Muscle of leg (tissue), 16 donors: Measurements from ENCODE around the gene BCAS1. TPM values are rescaled to one million over a fixed set of nuclear protein-coding genes. Genes with fewer than 3 reads are reported as not detected.
A peak's percentile ranks its signal among the peaks of the same experiment; 100 is the strongest.

Experiments used
- DNase-seq: peaks from one replicate; pipeline ENCODE4 v3.0.0; 2013
- H3K27ac ChIP-seq: one replicate; pipeline ENCODE4 v1.5.1; 2013; ENCODE audit warnings: mild to moderate bottlenecking, low read length, control low read depth
- H3K27me3 ChIP-seq: one replicate; pipeline ENCODE4 v1.6.1; 2013; ENCODE audit warnings: low read length; ENCODE audit not compliant: control insufficient read depth, insufficient read depth
- H3K36me3 ChIP-seq: one replicate; pipeline ENCODE4 v1.6.1; 2013; ENCODE audit warnings: low read length; ENCODE audit not compliant: control insufficient read depth, insufficient read depth
- H3K4me1 ChIP-seq: one replicate; pipeline ENCODE4 v1.6.1; 2013; ENCODE audit warnings: low read length; ENCODE audit not compliant: control insufficient read depth, insufficient read depth
- H3K4me3 ChIP-seq: one replicate; pipeline ENCODE4 v1.5.1; 2013; ENCODE audit warnings: low read length, control low read depth
- H3K9me3 ChIP-seq: replicated peaks from 2 replicates; pipeline ENCODE4 v1.6.1; 2013; ENCODE audit warnings: low read depth, low read length; ENCODE audit not compliant: control insufficient read depth
- WGBS: methylation state at CpG from one replicate; pipeline ENCODE4 v1.1.5; 2013; ENCODE audit warnings: missing lambda C conversion rate; ENCODE audit not compliant: insufficient coverage; 5-methylcytosine and 5-hydroxymethylcytosine counted together
- long read RNA-seq, 11 donors: transcript quantifications; one replicate each; lab custom pipeline, GENCODE V29; 2026
- polyA plus RNA-seq, 8 donors: library from polyadenylated mRNA; unstranded; fragments of 120-200 nt; gene quantifications; one replicate each; pipeline versions ENCODE4 v1.2.1 to v1.2.3, GENCODE V29; 2013; ENCODE audit warnings: inconsistent platforms in 1 of 8, low replicate concordance in 1 of 8; ENCODE audit not compliant: insufficient read length in 8 of 8, insufficient read depth in 1 of 8
- total RNA-seq: library from RNA; stranded (reverse); fragments of 120-200 nt; gene quantifications from one replicate; pipeline ENCODE4 v1.2.4, GENCODE V29; 2013

BCAS1 gene
- total RNA-seq (2.6 TPM), polyA plus RNA-seq (10 to 100 TPM in 1 of 8 donors, 1 to 10 TPM in 7; 4.3 to 11.4 (median 5.6) TPM)
- long read RNA-seq, donor 1, result 0 reads
- long read RNA-seq, donor 2, result 0 reads
- long read RNA-seq, donor 3, result 0 reads
- long read RNA-seq, donor 4, partial matches to known transcripts, result 9 of 9 reads
- long read RNA-seq, donor 4, other reads (novel, unspliced or antisense), result 0 of 9 reads
- long read RNA-seq, donor 5, result 0 reads
- long read RNA-seq, donor 6, partial matches to known transcripts, result 0 of 5 reads
- long read RNA-seq, donor 6, other reads (novel, unspliced or antisense), result 5 of 5 reads
- long read RNA-seq, donor 7, result 0 reads
- long read RNA-seq, donor 8, result 0 reads
- long read RNA-seq, donor 9, partial matches to known transcripts, result 0 of 6 reads
- long read RNA-seq, donor 9, other reads (novel, unspliced or antisense), result 6 of 6 reads
- long read RNA-seq, donor 10, result 0 reads
- long read RNA-seq, donor 11, result 0 reads

- WGBS, result 59% methylated on average over 9 of the region's 11 CpGs
- Histone ChIP-seq H3K27me3 (no peaks in the 10 kb centered on the region), H3K36me3 (no peaks in the 10 kb centered on the region), H3K27ac (no peak within 1 kb of the TSS), H3K4me1 (no peaks in the 10 kb centered on the region), H3K9me3 (no peaks in the 10 kb centered on the region), H3K4me3 (no peak within 1 kb of the TSS)
- no peak for DNase-seq
Observed at GRCh38 chr20:54070187-54070987, at the start of gene BCAS1. Gene BCAS1 (minus strand): TSS chr20:54070594. CDS start chr20:54058718, 11,876 bp downstream.

- H3K27me3 ChIP-seq, result no peaks in the 10 kb centered on the region
- WGBS, result 100% methylated on average over 1 of the region's 2 CpGs
- H3K4me3 ChIP-seq, result no peak overlapping the region
- H3K36me3 ChIP-seq, result no peaks in the 10 kb centered on the region
- H3K27ac ChIP-seq, result no peak overlapping the region
- H3K4me1 ChIP-seq, result no peaks in the 10 kb centered on the region
- no peaks in the 10 kb centered on the region for H3K9me3 ChIP-seq
- no peak for DNase-seq
Observed at GRCh38 chr20:54119744-54120143, 49.4 kb upstream of the BCAS1 start.

GRCh38 chr20:54118220-54119001, 48.0 kb upstream of the BCAS1 start:
- no peak for DNase-seq
- H3K4me1 ChIP-seq, result no peaks in the 10 kb centered on the region
- no peak overlapping the region for H3K4me3 ChIP-seq
- no peaks in the 10 kb centered on the region for H3K27me3 ChIP-seq
- H3K9me3 ChIP-seq, result no peaks in the 10 kb centered on the region
- no CpG with 5 or more reads among the region's 9 CpGs for WGBS
- H3K36me3 ChIP-seq, result no peaks in the 10 kb centered on the region
- no peak overlapping the region for H3K27ac ChIP-seq

- no peak for DNase-seq
- H3K4me3 ChIP-seq, result no peak overlapping the region
- H3K27me3 ChIP-seq, result no peaks in the 10 kb centered on the region
- H3K27ac ChIP-seq, result no peak overlapping the region
- 100% methylated on average over 2 of the region's 4 CpGs for WGBS
- no peaks in the 10 kb centered on the region for H3K4me1 ChIP-seq
- no peaks in the 10 kb centered on the region for H3K9me3 ChIP-seq
- H3K36me3 ChIP-seq, result no peaks in the 10 kb centered on the region
Observed at GRCh38 chr20:54116550-54117235, 46.3 kb upstream of the BCAS1 start.

GRCh38 chr20:54115172-54115854, 44.9 kb upstream of the BCAS1 start:
- 63% methylated on average over 14 of the region's 15 CpGs for WGBS
- Histone ChIP-seq H3K27ac (no peak overlapping the region), H3K27me3 (no peaks in the 10 kb centered on the region), H3K4me3 (no peak overlapping the region), H3K9me3 (no peaks in the 10 kb centered on the region), H3K36me3 (no peaks in the 10 kb centered on the region), H3K4me1 (no peaks in the 10 kb centered on the region)
- DNase-seq, result peak; percentile 17

- H3K4me1 ChIP-seq, result no peaks in the 10 kb centered on the region
- WGBS, result 58% methylated on average over 2 of the region's 2 CpGs
- no peaks in the 10 kb centered on the region for H3K9me3 ChIP-seq
- H3K27me3 ChIP-seq, result no peaks in the 10 kb centered on the region
- no peak overlapping the region for H3K27ac ChIP-seq
- no peak for DNase-seq
- H3K4me3 ChIP-seq, result no peak overlapping the region
- H3K36me3 ChIP-seq, result no peaks in the 10 kb centered on the region
Observed at GRCh38 chr20:54114109-54114508, 43.7 kb upstream of the BCAS1 start.

- Histone ChIP-seq H3K9me3 (no peaks in the 10 kb centered on the region), H3K27me3 (no peaks in the 10 kb centered on the region), H3K4me3 (no peak overlapping the region), H3K4me1 (no peaks in the 10 kb centered on the region), H3K36me3 (no peaks in the 10 kb centered on the region), H3K27ac (no peak overlapping the region)
- 100% methylated on average over 2 of the region's 2 CpGs for WGBS
- no peak for DNase-seq
Observed at GRCh38 chr20:54113566-54113965, 43.2 kb upstream of the BCAS1 start.

- no peaks in the 10 kb centered on the region for H3K27me3 ChIP-seq
- DNase-seq, result no peak
- no peaks in the 10 kb centered on the region for H3K9me3 ChIP-seq
- no peak overlapping the region for H3K27ac ChIP-seq
- no peak overlapping the region for H3K4me3 ChIP-seq
- no peaks in the 10 kb centered on the region for H3K4me1 ChIP-seq
- 100% methylated on average over 1 of the region's 4 CpGs for WGBS
- no peaks in the 10 kb centered on the region for H3K36me3 ChIP-seq
Observed at GRCh38 chr20:54112221-54112884, 42.0 kb upstream of the BCAS1 start.

- H3K9me3 ChIP-seq, result no peaks in the 10 kb centered on the region
- H3K36me3 ChIP-seq, result no peaks in the 10 kb centered on the region
- H3K27ac ChIP-seq, result no peak overlapping the region
- no CpG with 5 or more reads among the region's 2 CpGs for WGBS
- DNase-seq, result no peak
- H3K27me3 ChIP-seq, result no peaks in the 10 kb centered on the region
- H3K4me3 ChIP-seq, result no peak overlapping the region
- no peaks in the 10 kb centered on the region for H3K4me1 ChIP-seq
Observed at GRCh38 chr20:54111460-54111859, 41.1 kb upstream of the BCAS1 start.
